ENCODE measurements around the gene TP53INP2.
"Not testable (repeated sequence)": the region's sequence is repeated elsewhere in the genome, so short reads cannot be mapped to it uniquely, and the experiment has no call there.

Gene TP53INP2

DNA sequence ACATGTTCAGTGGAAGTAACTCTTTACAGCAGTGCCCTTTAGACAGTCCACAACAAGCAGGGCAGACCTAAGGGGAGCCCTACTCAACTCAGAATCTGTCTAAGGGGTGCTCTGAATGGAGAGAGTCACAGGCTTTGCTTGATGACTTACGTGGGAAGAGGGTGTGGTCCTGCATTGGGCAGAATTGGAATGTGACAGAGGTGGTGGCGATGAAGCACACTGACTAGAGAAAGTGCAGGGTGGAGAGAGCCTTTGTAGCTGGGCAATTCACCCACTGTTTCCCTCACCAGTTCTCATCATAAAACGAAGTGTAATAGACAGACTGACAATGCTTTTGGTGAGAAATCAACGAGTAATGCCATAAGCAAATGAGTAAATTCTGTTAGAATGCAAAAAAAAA is 11.2 kb downstream of the TP53INP2 start:
- no peak overlapping the region for H3K4ac ChIP-seq (ENCODE audit: low read depth, low read length)
- H3K36me3 ChIP-seq (ENCODE audit: control insufficient read depth, insufficient read depth, low read length) = no peaks in the 10 kb centered on the region
- H3K79me1 ChIP-seq (ENCODE audit: low read length) = no peaks in the 10 kb centered on the region
- H4K5ac ChIP-seq (ENCODE audit: low read length) = no peak overlapping the region
- H3K79me2 ChIP-seq (ENCODE audit: control insufficient read depth, insufficient read depth, low read length) = no peaks in the 10 kb centered on the region
- H3K27me3 ChIP-seq (ENCODE audit: insufficient read depth, low read length, poor library complexity) = peaks cover 2% of the 10 kb centered on the region
- H3K9ac ChIP-seq (ENCODE audit: low read length) = no peak overlapping the region
- H2AK5ac ChIP-seq (ENCODE audit: low read length) = no peak overlapping the region
- no peak for DNase-seq
- no peak overlapping the region for H3K4me2 ChIP-seq (ENCODE audit: low read length)
- no peak overlapping the region for H3K18ac ChIP-seq (ENCODE audit: low read length)
- H3K4me3 ChIP-seq (ENCODE audit: low read length) = no peak overlapping the region
- H2BK5ac ChIP-seq (ENCODE audit: low read length) = no peak overlapping the region
- H3K4me1 ChIP-seq (ENCODE audit: control insufficient read depth, low read depth, low read length) = no peaks in the 10 kb centered on the region
- no peak overlapping the region for H2BK120ac ChIP-seq (ENCODE audit: low read depth, low read length)
- no peak overlapping the region for H4K8ac ChIP-seq (ENCODE audit: low read depth, low read length)
- WGBS (ENCODE audit: extremely low coverage, insufficient coverage, low lambda C conversion rate) = no CpG with 5 or more reads among the region's 4 CpGs
- no peak overlapping the region for H3K56ac ChIP-seq (ENCODE audit: low read length)
- no peak overlapping the region for H3K27ac ChIP-seq (ENCODE audit: low read depth, low read length)
- H2BK15ac ChIP-seq (replicated peaks; ENCODE audit: low read depth) = no peak overlapping the region
- no peak overlapping the region for H3K23ac ChIP-seq (ENCODE audit: low read length)

DNA sequence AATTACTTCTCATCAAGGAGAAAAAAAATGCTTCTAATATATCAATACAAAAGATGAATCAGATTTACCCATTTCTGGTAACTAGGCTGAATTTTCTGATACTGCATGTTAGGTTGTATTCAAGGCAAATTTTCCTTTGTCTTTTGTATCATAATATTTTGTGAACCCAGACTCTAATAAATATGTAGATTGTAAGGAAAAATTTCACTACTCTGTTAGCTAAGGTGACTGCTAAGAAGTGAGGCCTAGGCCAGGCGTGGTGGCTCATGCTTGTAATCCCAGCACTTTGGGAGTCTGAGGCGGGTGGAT is 12.7 kb downstream of the TP53INP2 start:
- Histone ChIP-seq H3K18ac (ENCODE audit: low read length) (no peak overlapping the region), H3K79me1 (ENCODE audit: low read length) (no peaks in the 10 kb centered on the region), H4K5ac (ENCODE audit: low read length) (no peak overlapping the region), H3K4me1 (ENCODE audit: control insufficient read depth, low read depth, low read length) (no peaks in the 10 kb centered on the region), H3K27me3 (ENCODE audit: insufficient read depth, low read length, poor library complexity) (no peaks in the 10 kb centered on the region), H3K27ac (ENCODE audit: low read depth, low read length) (no peak overlapping the region), H3K4me2 (ENCODE audit: low read length) (no peak overlapping the region), H3K56ac (ENCODE audit: low read length) (no peak overlapping the region), H3K4me3 (ENCODE audit: low read length) (no peak overlapping the region), H4K8ac (ENCODE audit: low read depth, low read length) (no peak overlapping the region), H2BK15ac (replicated peaks; ENCODE audit: low read depth) (no peak overlapping the region), H3K79me2 (ENCODE audit: control insufficient read depth, insufficient read depth, low read length) (no peaks in the 10 kb centered on the region), H3K4ac (ENCODE audit: low read depth, low read length) (no peak overlapping the region), H2BK5ac (ENCODE audit: low read length) (no peak overlapping the region), H2BK120ac (ENCODE audit: low read depth, low read length) (no peak overlapping the region), H3K23ac (ENCODE audit: low read length) (no peak overlapping the region), H3K9ac (ENCODE audit: low read length) (no peak overlapping the region), H2AK5ac (ENCODE audit: low read length) (no peak overlapping the region), H3K36me3 (ENCODE audit: control insufficient read depth, insufficient read depth, low read length) (no peaks in the 10 kb centered on the region)
- no peak for DNase-seq
- no CpG with 5 or more reads among the region's 2 CpGs for WGBS (ENCODE audit: extremely low coverage, insufficient coverage, low lambda C conversion rate)

DNA sequence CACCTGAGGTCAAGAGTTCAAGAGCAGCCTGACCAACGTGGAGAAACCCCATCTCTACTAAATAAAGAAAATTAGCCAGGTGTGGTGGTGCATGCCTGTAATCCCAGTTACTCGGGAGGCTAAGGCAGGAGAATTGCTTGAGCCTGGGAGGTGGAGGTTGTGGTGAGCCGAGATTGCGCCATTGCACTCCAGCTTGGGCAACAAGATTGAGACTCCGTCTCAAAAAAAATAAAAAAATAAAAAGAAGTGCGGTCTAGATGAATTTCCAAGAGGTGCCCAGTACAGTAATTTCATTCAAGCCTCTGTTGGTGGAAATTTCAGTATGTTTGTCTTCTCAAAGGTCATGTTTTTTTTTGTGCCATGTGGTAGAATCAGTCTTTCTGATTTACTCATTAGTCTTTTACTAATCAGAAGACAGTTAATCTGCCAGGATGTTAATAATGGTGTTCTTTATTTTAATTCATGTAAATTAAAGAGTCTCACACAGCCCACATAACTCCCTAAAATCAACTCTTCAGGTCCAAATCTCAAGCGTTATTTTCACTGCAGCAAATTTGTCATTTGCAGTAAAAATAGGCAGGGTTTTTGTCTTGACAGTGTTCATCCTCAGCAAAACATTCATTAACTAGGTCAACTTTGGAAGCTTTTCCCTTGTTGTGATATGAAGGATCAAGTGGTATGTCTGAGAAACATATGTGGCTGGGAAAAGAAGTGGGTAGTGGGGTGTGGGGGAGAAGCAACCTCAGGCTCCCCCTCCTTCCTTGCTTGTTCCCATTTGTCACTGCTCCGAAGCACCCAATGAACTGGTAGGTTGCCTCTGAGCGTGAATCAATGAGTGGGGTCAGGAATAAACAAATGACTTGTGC is 13.3 kb downstream of the TP53INP2 start:
- no peak overlapping the region for H3K56ac ChIP-seq (ENCODE audit: low read length)
- H2BK5ac ChIP-seq (ENCODE audit: low read length) = no peak overlapping the region
- H3K27me3 ChIP-seq (ENCODE audit: insufficient read depth, low read length, poor library complexity) = no peaks in the 10 kb centered on the region
- no peak overlapping the region for H3K27ac ChIP-seq (ENCODE audit: low read depth, low read length)
- no peak overlapping the region for H2AK5ac ChIP-seq (ENCODE audit: low read length)
- no peaks in the 10 kb centered on the region for H3K4me1 ChIP-seq (ENCODE audit: control insufficient read depth, low read depth, low read length)
- no peak overlapping the region for H2BK15ac ChIP-seq (replicated peaks; ENCODE audit: low read depth)
- H3K23ac ChIP-seq (ENCODE audit: low read length) = no peak overlapping the region
- H3K36me3 ChIP-seq (ENCODE audit: control insufficient read depth, insufficient read depth, low read length) = no peaks in the 10 kb centered on the region
- H3K79me2 ChIP-seq (ENCODE audit: control insufficient read depth, insufficient read depth, low read length) = no peaks in the 10 kb centered on the region
- no peak overlapping the region for H2BK120ac ChIP-seq (ENCODE audit: low read depth, low read length)
- H4K8ac ChIP-seq (ENCODE audit: low read depth, low read length) = no peak overlapping the region
- H3K79me1 ChIP-seq (ENCODE audit: low read length) = no peaks in the 10 kb centered on the region
- no CpG with 5 or more reads among the region's 9 CpGs for WGBS (ENCODE audit: extremely low coverage, insufficient coverage, low lambda C conversion rate)
- no peak overlapping the region for H3K4me2 ChIP-seq (ENCODE audit: low read length)
- no peak overlapping the region for H3K4me3 ChIP-seq (ENCODE audit: low read length)
- no peak overlapping the region for H4K5ac ChIP-seq (ENCODE audit: low read length)
- no peak for DNase-seq
- no peak overlapping the region for H3K9ac ChIP-seq (ENCODE audit: low read length)
- no peak overlapping the region for H3K4ac ChIP-seq (ENCODE audit: low read depth, low read length)
- H3K18ac ChIP-seq (ENCODE audit: low read length) = no peak overlapping the region

DNA sequence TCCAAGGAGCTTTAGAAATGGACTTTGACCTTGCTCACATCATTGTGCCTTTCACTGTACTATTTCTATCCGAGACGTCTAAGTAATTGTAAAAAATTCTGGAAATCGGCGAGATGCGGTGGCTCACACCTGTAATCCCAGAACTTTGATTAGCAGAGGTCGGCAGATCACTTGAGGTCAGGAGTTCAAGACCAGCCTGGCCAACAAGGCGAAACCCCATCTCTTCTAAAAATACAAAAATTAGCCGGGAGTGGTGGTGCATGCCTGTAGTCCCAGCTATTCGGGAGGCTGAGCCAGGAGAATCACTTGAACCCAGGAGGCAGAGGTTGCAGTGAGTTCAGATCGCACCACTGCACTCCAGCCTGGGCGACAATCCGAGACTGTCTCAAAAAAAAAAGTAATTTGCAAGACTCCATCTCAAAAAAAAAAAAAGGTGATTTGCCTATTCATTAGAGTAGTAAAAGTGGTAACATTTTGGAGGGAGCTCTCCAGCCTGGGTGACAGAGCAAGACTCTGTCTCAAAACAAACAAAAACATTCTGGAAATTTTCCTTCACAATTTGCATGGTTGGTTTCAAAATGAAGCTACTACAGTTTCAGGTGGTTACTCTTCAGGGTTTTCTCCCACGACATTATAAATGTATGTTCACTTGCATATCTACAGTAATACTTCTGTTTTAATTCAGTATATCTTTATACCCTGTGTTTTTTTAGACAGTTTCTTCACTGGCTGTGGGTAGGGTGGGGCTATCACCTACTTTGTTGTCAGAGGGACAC is 15.3 kb downstream of the TP53INP2 start:
- H3K4me2 ChIP-seq (ENCODE audit: low read length); H3K79me2 ChIP-seq (ENCODE audit: control insufficient read depth, insufficient read depth, low read length); H2AK5ac ChIP-seq (ENCODE audit: low read length); H3K4ac ChIP-seq (ENCODE audit: low read depth, low read length); H4K8ac ChIP-seq (ENCODE audit: low read depth, low read length); H3K9ac ChIP-seq (ENCODE audit: low read length); H3K79me1 ChIP-seq (ENCODE audit: low read length); H3K27ac ChIP-seq (ENCODE audit: low read depth, low read length); H3K18ac ChIP-seq (ENCODE audit: low read length); H2BK15ac ChIP-seq (replicated peaks; ENCODE audit: low read depth); H3K23ac ChIP-seq (ENCODE audit: low read length); H3K4me3 ChIP-seq (ENCODE audit: low read length); H3K36me3 ChIP-seq (ENCODE audit: control insufficient read depth, insufficient read depth, low read length); H3K27me3 ChIP-seq (ENCODE audit: insufficient read depth, low read length, poor library complexity); H3K56ac ChIP-seq (ENCODE audit: low read length); H2BK5ac ChIP-seq (ENCODE audit: low read length); H4K5ac ChIP-seq (ENCODE audit: low read length); DNase-seq; H2BK120ac ChIP-seq (ENCODE audit: low read depth, low read length); H3K4me1 ChIP-seq (ENCODE audit: control insufficient read depth, low read depth, low read length): not testable (repeated sequence)
- no CpG with 5 or more reads among the region's 13 CpGs for WGBS (ENCODE audit: extremely low coverage, insufficient coverage, low lambda C conversion rate)

DNA sequence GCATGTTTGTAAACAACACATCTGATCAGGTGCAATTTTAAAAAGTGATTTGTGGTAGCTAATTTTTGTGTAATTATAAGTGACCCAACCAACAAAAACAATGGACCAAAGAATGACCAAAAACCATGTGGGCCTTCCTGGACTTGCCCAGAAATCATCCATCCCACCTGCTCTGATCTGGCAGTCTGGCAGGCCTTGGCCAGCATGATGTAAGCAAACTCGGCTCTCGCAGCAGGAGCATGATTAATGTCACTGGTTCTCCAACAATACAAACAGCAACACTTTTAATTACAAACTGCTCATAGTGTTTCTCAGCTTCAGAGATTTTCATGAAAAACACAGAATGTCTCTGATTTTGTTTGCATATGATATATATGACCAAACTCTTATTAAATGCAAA is 16.1 kb downstream of the TP53INP2 start:
- Histone ChIP-seq H3K79me1 (ENCODE audit: low read length) (no peaks in the 10 kb centered on the region), H2BK15ac (replicated peaks; ENCODE audit: low read depth) (no peak overlapping the region), H3K4me2 (ENCODE audit: low read length) (no peak overlapping the region), H4K8ac (ENCODE audit: low read depth, low read length) (no peak overlapping the region), H2BK120ac (ENCODE audit: low read depth, low read length) (no peak overlapping the region), H3K27ac (ENCODE audit: low read depth, low read length) (no peak overlapping the region), H3K36me3 (ENCODE audit: control insufficient read depth, insufficient read depth, low read length) (no peaks in the 10 kb centered on the region), H3K18ac (ENCODE audit: low read length) (no peak overlapping the region), H3K9ac (ENCODE audit: low read length) (no peak overlapping the region), H3K4me1 (ENCODE audit: control insufficient read depth, low read depth, low read length) (no peaks in the 10 kb centered on the region), H4K5ac (ENCODE audit: low read length) (no peak overlapping the region), H3K56ac (ENCODE audit: low read length) (no peak overlapping the region), H3K23ac (ENCODE audit: low read length) (no peak overlapping the region), H2BK5ac (ENCODE audit: low read length) (no peak overlapping the region), H3K27me3 (ENCODE audit: insufficient read depth, low read length, poor library complexity) (no peaks in the 10 kb centered on the region), H3K79me2 (ENCODE audit: control insufficient read depth, insufficient read depth, low read length) (no peaks in the 10 kb centered on the region), H2AK5ac (ENCODE audit: low read length) (no peak overlapping the region), H3K4me3 (ENCODE audit: low read length) (no peak overlapping the region), H3K4ac (ENCODE audit: low read depth, low read length) (no peak overlapping the region)
- WGBS (ENCODE audit: extremely low coverage, insufficient coverage, low lambda C conversion rate) = no CpG with 5 or more reads among the region's 2 CpGs
- DNase-seq = no peak
